Endothelial cell of umbilical vein (primary cell): ENCODE results near the gene DMRTB1. TPM values are rescaled to one million over a fixed set of nuclear protein-coding genes. Genes with fewer than 3 reads are reported as not detected.

Source experiments
- BruUV-seq: library from RNA; stranded (reverse); fragments of 400-500 nt; replicated peaks from 2 replicates; lab custom pipeline; 2021; lab: Mats Ljungman, UMichigan
- CTCF ChIA-PET: fragments of 300-600, 350-600 bp; sonication (Branson Sonifier 250); formaldehyde crosslinking; loops from one replicate; lab custom pipeline; 2021; ENCODE audit warnings: antibody characterized with exemption, inconsistent platforms; lab: Charles Lee
- POLR2A ChIA-PET: fragments of 300-600, 350-600 bp; sonication (Branson Sonifier 250); formaldehyde crosslinking; loops from one replicate; lab custom pipeline; 2021; ENCODE audit warnings: antibody characterized with exemption, inconsistent platforms; lab: Charles Lee
- DNase-seq: peaks from one replicate; pipeline ENCODE4 v3.0.0-alpha.2; 2011; ENCODE audit warnings: low read depth, low spot score
- FAIRE-seq: peaks from 2 replicates; lab custom pipeline; 2011; peaks lifted over from hg19 to GRCh38; lab: Jason Lieb, UNC
- H2AFZ ChIP-seq: 2 replicates; pipeline ENCODE4 v1.6.0; 2012; ENCODE audit warnings: low read depth, low read length, control low read depth, inconsistent platforms
- H3K27ac ChIP-seq: 2 replicates; pipeline ENCODE4 v1.5.1; 2011; ENCODE audit warnings: low read depth, mild to moderate bottlenecking, control low read depth, low read length, moderate library complexity; ENCODE audit not compliant: insufficient read depth
- H3K27me3 ChIP-seq, 2 experiments: 2 replicates each; pipeline versions ENCODE4 v1.6.0 to v1.6.1; 2011; ENCODE audit warnings: low read length in 2 of 2, mixed read lengths in 1 of 2; ENCODE audit not compliant: control insufficient read depth in 2 of 2, insufficient read depth in 2 of 2
- H3K36me3 ChIP-seq, 2 experiments: 2 replicates in 1 of 2; 3 replicates in 1 of 2; pipeline ENCODE4 v1.5.1; 2011; ENCODE audit warnings: low read length in 2 of 2, mild to moderate bottlenecking in 1 of 2, moderate library complexity in 1 of 2; ENCODE audit not compliant: control insufficient read depth in 2 of 2, insufficient read depth in 2 of 2; ENCODE audit errors: extremely low read depth in 1 of 2
- H3K4me1 ChIP-seq: 3 replicates; pipeline ENCODE4 v1.5.1; 2011; ENCODE audit warnings: mild to moderate bottlenecking, low read length; ENCODE audit not compliant: control insufficient read depth, insufficient read depth; ENCODE audit errors: extremely low read depth
- H3K4me2 ChIP-seq: 2 replicates; pipeline ENCODE4 v1.6.1; 2011; ENCODE audit warnings: low read length, control low read depth, mixed read lengths; ENCODE audit not compliant: insufficient read depth
- H3K4me3 ChIP-seq, 3 experiments: fragments of 200-600 bp in 1 of 3; sonication (generic), shearing (Covaris generic) in 1 of 3; replicated peaks in 1 of 3; 2 replicates each; pipeline ENCODE4 v1.5.1; 2011 to 2016; ENCODE audit warnings: control low read depth in 3 of 3, low read length in 3 of 3, mild to moderate bottlenecking in 2 of 3, inconsistent platforms in 1 of 3, low read depth in 1 of 3, moderate library complexity in 1 of 3; ENCODE audit not compliant: insufficient read depth in 1 of 3
- H3K79me2 ChIP-seq: 2 replicates; pipeline ENCODE4 v1.6.0; 2012; ENCODE audit warnings: low read length, inconsistent platforms; ENCODE audit not compliant: control insufficient read depth, insufficient read depth
- H3K9ac ChIP-seq: replicated peaks from 2 replicates; pipeline ENCODE3; 2011; ENCODE audit warnings: low read length, control low read depth; ENCODE audit not compliant: insufficient read depth; ENCODE audit errors: extremely low read depth
- H3K9me1 ChIP-seq: replicated peaks from 3 replicates; pipeline ENCODE4 v1.6.0; 2011; ENCODE audit warnings: mild to moderate bottlenecking, low read length; ENCODE audit not compliant: control insufficient read depth, insufficient read depth; ENCODE audit errors: extremely low read depth
- H3K9me3 ChIP-seq: replicated peaks from 2 replicates; pipeline ENCODE4 v1.5.1; 2012; ENCODE audit warnings: low read length, inconsistent platforms; ENCODE audit not compliant: control insufficient read depth, insufficient read depth
- H4K20me1 ChIP-seq: replicated peaks from 2 replicates; pipeline ENCODE3; 2011; ENCODE audit warnings: mild to moderate bottlenecking, low read length; ENCODE audit not compliant: control insufficient read depth, insufficient read depth; ENCODE audit errors: extremely low read depth
- CTCF ChIP-seq, 2 donors: IDR thresholded peaks; 1 replicate in 1 of 2; 2 replicates in 1 of 2; pipeline ENCODE4 v1.5.1; 2011; ENCODE audit warnings: low read length in 2 of 2, mild to moderate bottlenecking in 2 of 2, moderate library complexity in 2 of 2, control low read depth in 1 of 2, inconsistent platforms in 1 of 2, low read depth in 1 of 2; ENCODE audit not compliant: insufficient read depth in 1 of 2; ENCODE audit errors: extremely low read depth in 1 of 2
- EZH2 ChIP-seq: IDR thresholded peaks from 2 replicates; pipeline ENCODE4 v1.6.1; 2012; ENCODE audit warnings: borderline replicate concordance, low read depth, mild to moderate bottlenecking, moderate library complexity, low read length, inconsistent platforms; ENCODE audit not compliant: severe bottlenecking
- FOS ChIP-seq: IDR thresholded peaks from 2 replicates; pipeline ENCODE4 v1.6.1; 2011; ENCODE audit warnings: mild to moderate bottlenecking, low read length, moderate library complexity, borderline replicate concordance; ENCODE audit not compliant: insufficient read depth
- GATA2 ChIP-seq: IDR thresholded peaks from 2 replicates; pipeline ENCODE4 v1.7.0; 2011; ENCODE audit warnings: low read depth, mild to moderate bottlenecking, moderate library complexity, mixed read lengths, low read length; ENCODE audit not compliant: insufficient read length, insufficient read depth
- MYC ChIP-seq: IDR thresholded peaks from one replicate; pipeline ENCODE4 v1.6.1; 2011; ENCODE audit warnings: mild to moderate bottlenecking, low read depth, low read length
- POLR2A ChIP-seq: IDR thresholded peaks from 2 replicates; pipeline ENCODE4 v1.6.1; 2012; ENCODE audit warnings: low read depth, mild to moderate bottlenecking, control low read depth, low read length
- POLR2AphosphoS5 ChIP-seq: IDR thresholded peaks from 2 replicates; pipeline ENCODE4 v1.6.1; 2012; ENCODE audit warnings: low read depth, mild to moderate bottlenecking, control low read depth, low read length, moderate library complexity; ENCODE audit not compliant: insufficient read depth
- dilution Hi-C: fragments of 300-500 bp; cut with MboI; formaldehyde crosslinking; loops from one replicate; pipeline ENCODE4 v1.15.0; 2019; ENCODE audit warnings: low sequenced_read_pairs; ENCODE audit not compliant: extremely low pct_ligation_motif_present
- intact Hi-C: fragments of 100-400 bp; cut with micrococcal nuclease; formaldehyde crosslinking; loops from one replicate; pipeline ENCODE4 v1.10.0; 2022
- polyA plus RNA-seq, 4 experiments: library from polyadenylated mRNA; depleted of rRNA in 3 of 4; stranded (reverse) in 3 of 4; unstranded in 1 of 4; fragments of >200 nt; gene quantifications; 2 replicates each; pipeline versions ENCODE4 v1.2.1 to v1.2.3, GENCODE V29; 2011 to 2012; ENCODE audit warnings: missing spikeins in 1 of 4
- total RNA-seq: library from RNA; stranded (reverse); gene quantifications from 2 replicates; pipeline ENCODE4 v1.2.3, GENCODE V29; 2021
- TF ChIP-seq, protein P1 (sequence below): IDR thresholded peaks from 2 replicates; pipeline ENCODE4 v1.6.1; 2011; ENCODE audit not compliant: insufficient read depth, insufficient read length

The DMRTB1 gene
- total and polyA plus RNA-seq, 2 donors (not counting 3 experiments of a cell fraction or from before 2014, with no cell fraction given): not detected

GRCh38 chr1:53476579-53476978 is 17.4 kb downstream of the DMRTB1 start:
- ChIA-PET POLR2A (no interaction called here), CTCF (no interaction called here)
- dilution Hi-C loops: no loop called here

More at GRCh38 chr1:53476579-53476978, 17.4 kb downstream of the DMRTB1 start:
- intact Hi-C loops: no loop called here
- H3K79me2 ChIP-seq: no peaks in the 10 kb centered on the region
- H3K4me2 ChIP-seq: no peak overlapping the region
- no peak overlapping the region for H2AFZ ChIP-seq
- H3K9me1 ChIP-seq: no peaks in the 10 kb centered on the region
- no peaks in the 10 kb centered on the region for H4K20me1 ChIP-seq
- no peak overlapping the region for H3K27ac ChIP-seq
- H3K9ac ChIP-seq: no peak overlapping the region
- H3K36me3 ChIP-seq: no peaks in the 10 kb centered on the region
- H3K4me1 ChIP-seq: no peaks in the 10 kb centered on the region
- no TSS peak for BruUV-seq
- TF ChIP-seq EZH2 (no peak), FOS (no peak), CTCF (IDR thresholded peaks at IDR 0.05; ENCODE audit: extremely low read depth in 1 of 2, insufficient read depth in 1 of 2, low read depth in 1 of 2, low read length in 2 of 2) (no peak), POLR2AphosphoS5 (no peak), GATA2 (no peak), POLR2A (no peak), MYC (no peak)
- TF ChIP-seq, protein P1, sequence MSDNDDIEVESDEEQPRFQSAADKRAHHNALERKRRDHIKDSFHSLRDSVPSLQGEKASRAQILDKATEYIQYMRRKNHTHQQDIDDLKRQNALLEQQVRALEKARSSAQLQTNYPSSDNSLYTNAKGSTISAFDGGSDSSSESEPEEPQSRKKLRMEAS: no peak
- no peak for FAIRE-seq
- H3K27me3 ChIP-seq: peaks cover 0 to 4% of the 10 kb centered on the region in 2 experiments
- DNase-seq: no peak
- no peak overlapping the region for H3K4me3 ChIP-seq
- no peaks in the 10 kb centered on the region for H3K9me3 ChIP-seq
